Right lung (tissue), 5 donors: ENCODE results near the gene ULK4. TPM values are rescaled to one million over a fixed set of nuclear protein-coding genes. Genes with fewer than 3 reads are reported as not detected.
"Not testable (repeated sequence)": the region's sequence is repeated elsewhere in the genome, so short reads cannot be mapped to it uniquely, and the experiment has no call there.

Source experiments
- DNase-seq, 2 donors: peaks; one replicate each; pipeline ENCODE4 v3.0.0-alpha.2; 2013
- polyA plus RNA-seq, 5 donors: library from polyadenylated mRNA; unstranded; fragments of 120-200 nt; gene quantifications; one replicate each; pipeline versions ENCODE4 v1.2.1 to v1.2.3, GENCODE V29; 2013; ENCODE audit warnings: inconsistent platforms in 1 of 5, low replicate concordance in 1 of 5; ENCODE audit not compliant: insufficient read length in 5 of 5, insufficient read depth in 1 of 5

ULK4 gene
- polyA plus RNA-seq, 5 donors: 4.0 to 6.5 (median 4.7) TPM

DNA sequence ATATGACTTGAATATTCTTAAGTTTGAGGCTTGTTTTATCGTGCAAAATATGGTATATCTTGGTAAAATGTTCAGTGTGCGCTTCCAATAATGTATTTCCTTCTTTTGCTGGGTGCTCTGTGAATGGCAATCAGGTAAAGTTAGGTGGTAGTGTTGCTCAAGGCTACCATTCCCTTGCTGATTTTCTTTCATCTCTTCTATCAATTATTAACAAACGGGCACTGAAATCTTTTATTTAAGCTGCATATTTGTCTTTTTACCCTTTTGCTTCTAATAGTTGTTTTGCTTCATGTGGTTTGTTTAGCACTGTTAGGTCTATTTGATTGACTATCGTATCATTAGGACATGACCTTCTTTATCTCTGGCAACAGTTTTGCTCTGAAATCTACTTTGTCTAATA is 520.3 kb downstream of the ULK4 start:
- no peak for DNase-seq

DNA sequence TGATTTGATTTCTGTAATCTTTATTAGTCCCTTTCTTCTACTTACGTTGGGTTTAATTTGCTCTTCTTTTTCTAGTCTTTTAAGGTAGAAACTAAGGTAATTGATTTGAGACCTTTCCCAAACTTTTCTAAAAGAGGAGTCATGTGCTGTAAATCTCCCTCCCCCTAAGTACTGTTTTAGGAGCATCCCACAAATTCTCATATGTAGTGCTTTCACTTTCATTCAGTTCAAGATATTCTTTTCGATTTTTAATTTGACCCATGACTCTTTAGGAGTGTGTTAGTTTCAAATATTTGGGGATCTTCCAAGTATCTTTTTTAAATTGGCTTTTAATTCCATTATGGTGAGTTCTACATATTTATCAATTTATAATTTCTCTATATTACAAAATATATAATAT is 520.8 kb downstream of the ULK4 start:
- DNase-seq: no peak

GRCh38 chr3:41436983-41437382 is 524.9 kb downstream of the ULK4 start:
- no peak for DNase-seq

DNA sequence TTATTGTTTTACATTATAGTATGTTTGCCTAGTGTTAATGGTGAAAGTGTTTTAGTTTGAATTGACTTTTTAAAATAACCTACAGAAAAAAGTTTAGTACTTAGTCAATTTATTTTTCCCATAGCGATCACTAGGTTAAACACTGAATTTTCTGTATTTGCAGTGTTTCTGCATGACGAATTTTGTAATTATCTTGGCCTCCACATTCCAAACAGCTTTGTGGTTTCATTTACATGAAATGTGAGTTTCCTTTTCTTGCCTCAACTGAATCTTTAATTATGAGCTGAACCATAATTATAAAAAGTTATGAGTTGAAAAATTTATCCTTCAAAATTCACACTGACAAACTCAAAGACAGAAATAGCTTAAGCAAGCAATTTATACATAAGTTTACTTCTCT is 527.1 kb downstream of the ULK4 start:
- DNase-seq: no peak

GRCh38 chr3:41431386-41431785 is 530.5 kb downstream of the ULK4 start:
- DNase-seq: no peak

DNA sequence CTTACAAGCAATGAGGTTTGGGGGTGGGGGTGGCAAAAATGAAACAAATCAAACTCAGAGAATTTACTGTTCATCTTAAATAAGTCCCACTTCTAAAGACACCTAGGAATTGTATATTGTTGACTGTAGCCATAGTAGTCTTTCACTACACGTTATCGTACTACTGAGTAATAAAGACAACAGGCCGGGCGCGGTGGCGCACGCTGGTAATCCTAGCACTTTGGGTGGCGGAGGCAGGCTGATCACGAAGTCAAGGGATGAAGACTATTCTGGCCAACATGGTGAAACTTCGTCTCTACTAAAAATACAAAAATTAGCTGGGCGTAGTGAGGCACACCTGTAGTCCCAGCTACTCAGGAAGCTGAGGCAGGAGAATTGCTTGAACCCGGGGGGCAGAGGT is 531.0 kb downstream of the ULK4 start:
- no peak for DNase-seq

- no peak for DNase-seq
These were observed 531.5 kb downstream of the ULK4 start for GRCh38 chr3:41430391-41430790.

- DNase-seq: no peak
These were observed 535.4 kb downstream of the ULK4 start for GRCh38 chr3:41426485-41426884.

GRCh38 chr3:41424543-41425300 is 537.2 kb downstream of the ULK4 start:
- DNase-seq: no peak

- DNase-seq: no peak
These were observed 542.1 kb downstream of the ULK4 start for GRCh38 chr3:41419809-41420208.

DNA sequence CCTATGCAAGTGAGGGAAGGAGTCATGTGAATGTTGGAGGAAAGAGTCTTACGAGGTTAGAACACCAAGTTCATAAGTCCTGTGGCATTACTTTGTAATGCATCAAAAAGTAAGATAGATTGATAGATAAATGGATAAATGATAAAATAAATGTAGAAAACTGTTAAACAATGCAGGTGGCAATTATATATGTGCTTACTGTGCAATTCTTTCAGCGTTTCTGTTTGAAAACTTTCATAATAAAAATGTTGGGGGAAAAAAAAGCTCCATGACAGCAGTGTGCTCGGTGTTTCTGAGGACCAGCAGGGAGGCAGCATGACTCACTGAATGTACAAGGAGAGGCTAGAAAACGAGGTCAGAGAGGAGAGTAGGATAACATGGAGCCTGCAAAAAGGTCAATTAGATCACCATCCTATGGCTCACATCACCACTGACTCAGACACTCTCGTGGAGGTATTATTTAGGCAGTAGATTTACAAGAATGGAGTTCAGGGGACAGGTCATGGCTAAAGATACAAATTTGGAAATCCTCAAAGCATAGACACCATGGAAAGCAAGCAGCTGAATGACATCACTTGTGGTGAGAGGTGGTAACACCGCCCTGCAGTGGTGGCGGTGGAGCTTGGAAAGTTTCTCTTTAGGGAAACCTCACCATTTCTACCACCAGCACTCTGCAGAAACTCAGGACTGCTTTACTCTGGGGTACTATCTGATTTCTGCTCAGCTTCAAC is 542.8 kb downstream of the ULK4 start:
- no peak for DNase-seq

DNA sequence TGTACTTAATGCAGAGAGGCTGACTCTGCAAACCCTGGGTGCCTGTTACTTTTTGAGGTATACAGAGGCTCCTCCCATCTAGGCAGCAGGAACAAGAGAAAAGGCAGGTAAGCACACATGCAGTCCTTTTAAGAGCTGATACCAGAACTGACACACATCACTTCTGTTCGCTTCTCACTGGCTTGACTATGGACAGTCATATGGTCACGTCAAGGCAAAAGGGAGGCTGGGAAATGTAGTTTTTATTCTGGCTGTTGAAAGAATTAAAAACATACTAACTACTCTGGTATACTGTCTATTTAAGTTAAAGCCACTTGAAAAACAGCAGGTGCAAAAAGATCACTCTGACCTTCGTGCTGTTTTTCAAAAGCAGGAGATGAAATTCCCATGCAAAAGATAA is 544.3 kb downstream of the ULK4 start:
- DNase-seq: no peak

GRCh38 chr3:41411065-41411464 is 550.8 kb downstream of the ULK4 start:
- no peak for DNase-seq

- no peak for DNase-seq
These were observed 556.4 kb downstream of the ULK4 start for GRCh38 chr3:41405466-41405865.

- no peak for DNase-seq
These were observed 557.3 kb downstream of the ULK4 start for GRCh38 chr3:41404582-41404981.

DNA sequence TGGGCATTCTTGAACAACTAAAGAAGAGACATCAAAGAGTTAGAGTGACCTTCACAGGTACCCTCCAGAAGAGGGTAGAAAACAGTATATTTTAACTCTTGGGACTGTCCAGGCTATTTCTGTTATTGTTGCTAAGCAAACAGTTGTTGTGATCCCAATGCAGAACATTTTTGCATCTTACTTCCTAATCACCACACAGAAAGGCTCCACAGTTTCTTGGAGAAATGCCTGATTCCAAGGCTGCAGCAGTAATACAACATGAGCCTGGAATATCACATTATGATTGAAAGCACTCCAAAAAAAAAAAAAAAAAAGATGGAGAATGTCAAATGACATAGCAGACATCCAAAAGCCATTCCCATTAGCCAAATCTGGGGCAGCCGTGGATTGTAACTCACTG is 567.0 kb downstream of the ULK4 start:
- no peak for DNase-seq

DNA sequence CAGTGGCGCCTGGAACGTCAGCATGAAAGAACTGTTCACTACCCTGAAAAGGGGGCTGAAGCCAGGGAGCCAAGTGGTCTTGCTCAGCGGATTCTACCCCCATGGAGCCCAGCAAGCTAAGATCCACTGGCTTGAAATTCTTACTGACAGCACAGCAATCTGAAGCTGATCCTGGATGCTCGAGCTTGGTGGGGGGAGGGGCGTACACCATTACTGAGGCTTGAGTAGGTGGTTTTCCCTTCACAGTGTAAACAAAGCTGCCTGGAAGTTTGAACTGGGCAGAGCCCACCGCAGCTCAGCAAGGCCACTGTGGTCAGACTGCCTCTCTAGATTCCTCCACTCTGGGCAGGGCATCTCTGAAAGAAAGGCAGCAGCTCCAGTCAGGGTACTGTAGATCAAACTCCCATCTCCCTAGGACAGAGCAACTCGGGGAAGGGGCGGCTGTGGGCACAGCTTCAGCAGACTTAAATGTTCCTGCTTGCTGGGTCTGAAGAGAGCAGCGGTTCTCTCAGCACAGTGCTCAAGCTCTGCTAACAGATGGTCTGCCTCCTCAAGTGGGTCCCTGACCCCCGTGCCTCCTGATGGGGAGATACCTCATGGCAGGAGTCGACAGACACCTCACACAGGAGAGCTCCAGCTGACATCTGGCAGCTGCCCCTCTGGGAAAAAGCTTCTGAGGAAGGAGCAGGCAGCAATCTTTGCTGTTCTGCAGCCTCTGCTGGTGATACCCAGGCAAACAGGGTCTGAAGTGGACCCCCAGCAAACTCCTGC is 591.0 kb downstream of the ULK4 start:
- DNase-seq: not testable (repeated sequence)

DNA sequence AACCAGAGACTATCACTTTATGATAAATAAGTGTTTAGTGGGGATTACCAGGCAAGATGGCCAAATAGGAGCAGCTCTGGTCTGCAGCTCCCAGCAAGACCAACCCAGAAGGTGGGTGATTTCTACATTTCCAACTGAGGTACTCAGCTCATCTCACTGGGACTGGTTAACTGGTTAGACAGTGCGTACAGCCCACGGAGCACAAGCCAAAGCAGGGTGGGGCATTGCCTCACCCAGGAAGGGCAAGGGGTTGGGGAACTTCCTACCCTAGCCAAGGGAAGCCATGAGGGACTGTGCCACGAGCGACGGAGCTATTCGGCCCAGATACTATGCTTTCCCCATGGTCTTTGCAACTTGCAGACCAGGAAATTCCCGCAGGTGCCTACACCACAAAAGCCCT is 591.6 kb downstream of the ULK4 start:
- no peak for DNase-seq

GRCh38 chr3:41369838-41370237 is 592.1 kb downstream of the ULK4 start:
- DNase-seq: no peak

DNA sequence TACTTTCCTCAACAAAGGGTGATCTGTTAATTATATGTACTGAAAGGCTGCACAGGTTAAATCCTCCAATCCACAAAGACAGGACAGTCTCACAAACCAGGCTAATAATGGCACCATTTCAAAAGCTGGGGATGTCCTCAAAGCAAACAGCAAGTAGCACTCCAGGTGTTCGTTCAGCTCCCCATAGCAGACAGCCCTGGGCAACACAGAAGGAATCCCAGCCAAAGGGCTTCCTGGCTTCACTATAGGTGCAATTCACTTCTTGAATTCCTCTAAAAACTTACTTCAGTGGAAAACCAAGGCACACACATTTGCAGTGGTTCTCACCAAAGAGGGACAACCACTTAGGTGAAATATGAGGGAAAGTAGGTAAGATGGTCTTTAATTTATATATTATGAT is 595.9 kb downstream of the ULK4 start:
- DNase-seq: no peak

GRCh38 chr3:41364736-41365135 is 597.2 kb downstream of the ULK4 start:
- DNase-seq: no peak

- no peak for DNase-seq
These were observed 597.9 kb downstream of the ULK4 start for GRCh38 chr3:41363830-41364523.
